8988T (cell line): ENCODE measurements around the gene RFT1.

ENCODE experiments used
- DNase-seq: peaks from one replicate; pipeline ENCODE4 v3.0.0; 2011

RFT1 gene

DNA sequence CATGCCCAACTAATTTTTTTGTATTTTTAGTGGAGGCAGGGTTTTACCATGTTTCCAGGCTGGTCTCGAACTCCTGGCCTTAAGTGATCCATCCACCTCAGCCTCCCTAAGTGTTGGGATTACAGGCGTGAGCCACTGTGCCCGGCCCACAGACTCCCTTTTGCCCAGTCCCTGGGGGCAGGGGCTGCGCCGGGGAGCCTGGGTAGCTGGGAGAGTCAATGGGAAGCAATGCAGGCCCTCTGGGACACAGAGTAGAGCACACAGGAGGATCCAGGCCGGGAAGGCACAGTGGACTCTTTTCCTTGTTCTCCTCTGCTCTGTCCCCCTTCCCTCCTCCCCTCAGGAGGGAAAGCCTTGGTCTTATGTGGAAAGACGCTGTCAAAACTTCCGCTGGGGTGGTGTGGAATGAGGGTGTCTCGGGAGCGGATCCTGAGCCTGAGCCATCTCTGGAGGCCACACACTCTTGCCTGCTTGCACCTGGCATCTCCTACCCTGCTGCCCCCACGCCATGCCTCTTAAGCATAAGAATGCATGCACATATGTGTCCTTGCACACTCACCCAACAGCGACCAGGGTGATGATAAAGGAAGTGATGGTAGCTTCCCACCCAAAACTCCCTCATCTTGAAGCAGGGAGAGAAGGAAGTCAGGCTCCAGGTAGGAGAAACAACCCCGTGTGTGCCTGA is 18.9 kb upstream of the RFT1 start:
- DNase-seq = no peak

DNA sequence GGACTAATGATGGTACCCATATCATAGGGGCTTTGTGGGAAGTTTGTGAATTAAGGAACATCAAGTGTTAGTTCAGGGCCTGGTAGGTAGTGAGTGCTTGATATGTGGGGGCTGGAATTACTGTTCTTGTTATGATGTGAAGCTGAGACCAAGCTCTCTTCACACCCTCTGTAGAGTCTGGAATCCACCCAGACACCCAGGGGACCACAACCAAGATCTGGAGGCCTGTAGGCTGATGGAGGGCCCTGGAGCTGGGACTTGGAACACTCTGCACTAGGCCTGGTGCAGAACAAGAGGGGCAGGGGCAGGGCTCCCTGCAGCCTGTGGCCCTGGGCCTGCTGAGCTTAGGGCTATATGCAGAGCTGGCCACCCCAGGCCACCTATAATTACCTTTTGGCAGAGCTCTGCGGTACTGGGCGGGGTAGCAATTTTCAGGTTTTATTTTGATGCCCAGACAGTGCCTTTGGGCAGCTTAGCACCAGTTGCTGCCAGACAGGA is 17.7 kb upstream of the RFT1 start:
- no peak for DNase-seq

DNA sequence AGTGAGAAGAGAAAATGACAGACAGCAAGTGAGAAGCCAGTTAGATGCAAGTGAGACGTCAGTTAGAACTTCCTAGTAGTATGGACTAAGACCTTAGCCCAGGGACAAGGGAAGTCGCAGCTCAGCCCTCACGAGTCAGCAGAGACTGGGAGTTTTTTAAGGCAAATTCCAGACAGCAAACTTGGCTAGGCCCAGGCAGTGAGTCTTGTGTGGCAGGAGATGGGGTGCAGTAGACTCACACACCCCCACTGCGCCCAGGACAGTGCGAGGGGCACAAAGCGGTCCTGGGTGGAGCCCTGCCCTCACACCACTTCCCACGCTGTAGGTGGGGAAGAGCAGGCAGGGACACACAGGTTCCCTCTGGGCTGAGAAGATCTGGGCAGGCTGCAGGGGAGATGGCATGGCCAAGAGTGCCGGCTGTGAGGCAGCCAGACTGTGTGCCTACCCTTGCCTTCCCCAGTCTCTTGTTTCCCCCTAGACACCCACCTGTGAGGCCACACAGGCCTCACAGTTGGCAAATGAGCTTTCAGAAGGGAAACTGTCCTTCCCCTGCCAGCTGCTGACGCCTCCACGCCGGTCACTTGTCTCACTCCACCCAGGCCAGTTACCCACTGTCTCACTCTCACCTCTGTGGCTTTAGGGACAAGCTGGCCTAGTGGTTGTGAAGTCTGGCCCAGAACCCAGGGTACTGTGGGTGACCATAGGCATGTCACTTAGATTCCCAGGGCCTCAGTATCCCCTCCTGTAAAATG is 17.1 kb upstream of the RFT1 start:
- DNase-seq = no peak

DNA sequence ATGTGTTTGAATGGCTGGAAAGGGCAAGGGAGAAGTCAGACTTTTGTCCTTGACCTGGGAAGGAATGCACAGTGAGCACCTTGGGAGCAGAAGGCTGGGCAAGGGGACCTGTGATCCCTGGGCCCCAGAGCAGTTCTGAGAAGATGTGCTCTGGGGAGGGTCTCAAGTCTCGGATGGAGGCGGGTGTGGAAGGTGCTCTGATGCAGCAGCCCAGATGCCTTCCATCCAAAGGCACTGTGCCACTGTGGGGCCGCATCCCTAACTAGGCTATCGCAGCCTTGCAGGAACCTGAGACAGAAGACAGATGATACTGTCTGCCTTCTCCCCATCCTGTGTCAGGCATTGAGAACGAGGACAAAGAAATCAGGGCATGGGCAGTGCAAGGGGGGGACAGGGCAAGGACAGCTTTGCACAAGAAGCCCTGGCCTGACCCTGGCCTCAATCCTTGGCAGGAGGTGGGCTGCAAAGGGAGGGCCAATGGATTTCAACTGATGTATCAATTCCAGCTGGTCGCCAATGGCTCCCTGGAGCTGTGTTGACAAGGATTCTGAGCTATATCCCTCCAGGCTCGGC is 16.2 kb upstream of the RFT1 start:
- no peak for DNase-seq

DNA sequence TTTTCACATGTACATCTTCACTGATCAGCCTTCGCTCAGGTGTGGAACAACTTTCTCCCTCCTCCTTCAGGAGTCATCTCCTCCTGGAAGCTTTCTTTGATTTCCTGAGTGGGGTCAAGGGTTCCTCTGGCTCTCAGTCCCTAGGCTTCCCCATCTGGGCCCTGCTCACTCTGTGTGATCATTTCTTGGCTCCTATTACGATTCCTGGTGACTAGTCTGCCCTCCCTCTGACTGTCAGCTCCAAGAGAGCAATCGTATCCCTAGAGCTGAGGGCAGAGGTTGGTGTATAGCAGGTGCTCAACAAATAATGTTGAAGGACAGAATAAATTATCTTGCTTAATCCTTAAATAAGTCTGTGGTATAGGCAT is 15.5 kb upstream of the RFT1 start:
- DNase-seq = no peak

DNA sequence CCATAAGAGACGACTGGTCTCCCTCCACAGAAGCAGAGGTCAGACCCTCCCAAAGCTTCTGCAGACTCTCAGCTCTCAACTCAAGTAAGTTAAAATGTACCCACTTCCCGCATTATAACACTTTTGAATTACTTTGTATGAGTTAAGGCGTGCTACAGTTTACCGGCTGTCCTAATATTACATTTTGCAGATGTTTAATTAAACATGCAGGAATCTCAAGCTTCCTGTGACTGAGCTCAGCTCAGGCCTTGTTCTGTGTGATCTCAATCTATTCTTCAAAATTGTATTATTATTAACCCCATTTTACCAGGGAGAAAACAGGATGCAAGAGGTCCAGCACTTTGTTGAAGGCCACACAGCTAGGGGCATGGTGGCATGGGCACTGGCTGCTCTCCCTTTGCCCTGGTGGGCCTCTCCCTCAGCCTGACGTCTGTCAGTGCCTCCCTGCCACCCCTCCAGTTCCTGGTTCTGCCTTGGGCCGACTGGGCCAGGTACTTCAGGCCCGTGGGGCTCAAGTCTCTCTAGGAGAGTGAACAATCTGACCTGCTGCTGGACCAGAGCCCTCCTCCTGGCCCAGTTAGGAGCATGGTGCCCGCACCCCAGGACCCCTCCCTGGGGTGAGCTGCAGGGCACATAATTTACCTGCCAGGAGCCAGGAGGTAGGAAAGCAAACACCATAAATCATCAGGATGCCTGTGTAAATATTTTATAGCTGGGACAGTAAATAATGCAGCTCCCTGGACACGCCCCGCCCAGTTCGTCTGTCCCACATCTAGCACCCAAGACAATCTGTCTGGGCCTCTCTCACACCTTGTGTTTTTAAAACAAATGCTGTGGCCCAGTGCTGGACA is 14.9 kb upstream of the RFT1 start:
- DNase-seq = no peak

DNA sequence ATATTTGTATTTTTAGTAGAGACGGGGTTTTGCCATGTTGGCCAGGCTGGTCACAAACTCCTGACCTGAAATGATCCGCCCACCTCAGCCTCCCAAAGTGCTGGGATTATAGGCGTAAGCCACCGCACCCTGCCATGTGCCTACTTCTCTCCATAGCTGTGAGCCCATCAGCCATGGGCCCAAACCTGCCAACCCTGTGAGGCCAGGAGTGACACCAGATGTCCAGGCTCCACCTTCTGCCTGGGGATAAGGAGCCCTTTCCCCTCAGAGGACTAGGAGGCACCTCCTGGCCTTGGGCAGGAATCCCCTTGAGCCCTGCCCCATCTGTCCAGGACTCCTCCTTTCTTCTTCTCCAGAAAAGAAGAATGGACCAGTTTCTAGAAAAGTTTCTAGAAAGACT is 14.2 kb upstream of the RFT1 start:
- no peak for DNase-seq

DNA sequence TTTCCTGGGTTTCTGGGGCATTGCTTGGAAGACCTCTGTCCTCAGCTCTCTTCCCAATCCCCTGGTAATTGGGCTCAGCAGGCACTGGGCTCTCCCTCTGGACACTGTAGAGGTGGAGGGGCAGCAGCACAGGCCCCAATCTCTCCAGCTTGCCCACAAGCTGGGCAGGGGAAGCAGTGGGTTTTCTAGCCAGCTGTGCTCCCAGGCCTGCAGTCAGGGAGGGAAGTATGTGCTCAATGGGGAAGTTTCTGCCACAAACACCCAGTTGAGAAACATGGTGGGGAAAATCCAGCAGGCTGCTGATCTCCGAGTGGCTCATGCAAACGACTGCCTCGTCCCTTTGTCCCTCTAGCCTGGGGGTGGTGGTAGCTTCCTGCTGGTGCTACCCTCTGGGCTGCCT is 12.8 kb upstream of the RFT1 start:
- DNase-seq = no peak

DNA sequence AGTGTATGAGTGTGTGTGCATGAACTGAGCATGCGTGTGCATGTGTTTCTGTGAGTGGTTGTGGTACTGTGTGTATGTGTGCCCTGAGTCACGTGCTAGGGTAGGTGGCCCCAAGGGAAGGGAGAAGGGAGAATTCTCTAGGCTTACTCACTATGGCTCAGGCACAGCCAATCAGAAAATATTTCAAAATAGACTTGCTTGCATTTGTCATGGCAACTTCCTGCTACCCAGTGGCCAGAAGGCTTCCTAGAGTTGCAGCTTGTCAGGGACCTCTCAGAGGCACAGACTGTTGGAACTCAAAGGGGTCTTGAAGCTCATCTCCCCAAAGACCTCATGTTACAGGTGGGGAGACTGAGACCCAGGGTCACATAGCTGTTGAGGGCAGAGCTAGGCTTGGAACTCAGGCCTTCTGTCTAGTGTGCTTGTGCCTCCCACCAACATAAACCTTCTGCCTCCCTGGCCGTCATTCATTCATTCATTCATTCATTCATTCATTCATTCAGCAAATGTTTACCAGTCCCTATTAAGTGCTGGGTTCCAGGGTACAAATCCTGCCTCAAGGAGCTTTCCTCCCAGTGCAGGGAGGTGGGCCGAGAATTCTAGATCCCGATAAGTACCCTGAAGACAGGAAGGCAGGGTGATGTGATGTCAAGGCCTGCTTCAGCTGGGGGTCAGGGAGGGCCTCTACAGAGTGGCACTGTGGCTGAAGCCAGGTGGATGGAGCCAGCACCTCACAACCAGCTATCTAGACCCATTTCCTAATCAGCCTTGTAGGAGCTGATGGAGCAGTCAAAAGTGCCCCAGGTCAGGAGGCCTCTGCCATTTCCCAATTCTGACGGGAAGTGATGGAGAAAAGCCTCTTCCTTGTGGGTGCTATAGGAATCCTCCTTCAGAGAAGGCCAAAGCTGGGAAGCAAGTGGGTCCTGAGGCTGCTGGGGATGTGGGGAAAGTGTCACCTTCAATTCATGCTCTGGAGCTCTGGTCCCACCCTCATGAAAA is 10.9 kb upstream of the RFT1 start:
- DNase-seq = no peak

DNA sequence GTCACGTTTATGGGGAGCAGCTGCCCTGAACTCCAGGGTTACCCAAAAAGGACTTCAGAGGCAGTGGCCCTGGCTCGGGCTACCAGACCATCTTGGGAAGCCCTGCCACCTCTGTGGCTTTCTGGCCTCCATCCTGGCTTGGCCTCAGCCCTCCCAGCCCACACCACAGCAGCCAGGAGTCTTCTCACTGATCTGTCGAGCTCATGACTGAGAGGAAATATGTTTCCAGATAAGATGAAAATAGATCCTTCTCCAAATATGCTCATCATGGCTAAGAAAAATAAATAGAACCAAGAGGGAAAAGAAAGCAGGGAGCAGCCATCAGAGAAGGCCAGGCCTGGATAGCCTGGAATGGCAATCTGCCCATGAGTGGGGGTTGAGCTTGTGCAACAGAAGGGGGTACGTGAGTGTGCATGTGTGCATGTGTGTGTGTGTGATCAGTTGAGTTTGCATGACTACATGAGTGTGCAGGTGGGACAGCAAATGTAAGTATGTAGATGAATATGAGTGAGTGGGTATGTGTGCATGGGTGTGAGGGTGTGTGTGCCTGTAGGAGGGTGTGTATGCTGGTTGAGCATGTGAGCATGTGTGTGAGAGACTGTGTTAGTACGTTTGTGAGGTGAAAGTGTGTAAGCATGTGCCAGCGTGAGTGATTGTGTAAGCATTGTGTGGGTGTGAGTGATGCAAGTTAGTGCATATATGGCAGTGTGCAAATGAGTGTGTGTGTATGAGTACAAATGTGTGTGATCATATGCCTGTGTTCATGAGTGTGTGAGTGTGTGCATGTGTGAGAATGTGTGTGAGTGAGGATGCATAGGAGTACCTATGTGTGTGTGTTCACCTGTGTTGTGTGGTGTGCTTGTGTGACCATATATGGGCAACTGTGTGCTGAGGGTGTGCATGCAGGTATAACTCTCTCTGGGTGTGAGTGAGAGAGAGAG is 9.9 kb upstream of the RFT1 start:
- DNase-seq = no peak

DNA sequence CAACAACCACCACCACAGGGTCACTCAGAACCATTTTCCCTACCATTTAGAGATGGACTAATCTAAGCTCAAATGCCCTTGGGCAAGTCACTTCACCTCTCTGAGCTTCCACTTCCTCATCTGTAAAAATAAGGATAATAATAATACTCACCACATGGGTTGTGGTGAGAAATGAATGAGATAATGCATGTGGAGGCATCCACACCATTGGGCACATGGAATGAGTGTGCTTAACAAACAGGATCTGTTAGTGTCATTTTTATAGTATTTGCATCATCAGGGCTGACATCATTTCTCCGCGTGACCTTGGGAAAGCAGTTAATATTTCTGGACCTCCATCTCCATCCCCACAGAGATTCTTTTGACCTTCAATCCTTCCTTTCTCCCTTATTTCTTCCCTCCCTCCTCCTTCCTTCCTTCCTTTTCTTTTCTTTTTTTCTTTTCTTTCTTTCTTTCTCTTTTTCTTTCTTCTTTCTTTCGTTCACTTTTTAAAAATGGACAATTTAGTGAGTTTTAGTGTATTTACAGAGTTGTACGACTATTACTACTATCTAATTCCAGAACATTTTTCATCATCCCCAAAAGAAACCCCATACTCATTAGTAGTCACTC is 7.7 kb upstream of the RFT1 start:
- DNase-seq = no peak

DNA sequence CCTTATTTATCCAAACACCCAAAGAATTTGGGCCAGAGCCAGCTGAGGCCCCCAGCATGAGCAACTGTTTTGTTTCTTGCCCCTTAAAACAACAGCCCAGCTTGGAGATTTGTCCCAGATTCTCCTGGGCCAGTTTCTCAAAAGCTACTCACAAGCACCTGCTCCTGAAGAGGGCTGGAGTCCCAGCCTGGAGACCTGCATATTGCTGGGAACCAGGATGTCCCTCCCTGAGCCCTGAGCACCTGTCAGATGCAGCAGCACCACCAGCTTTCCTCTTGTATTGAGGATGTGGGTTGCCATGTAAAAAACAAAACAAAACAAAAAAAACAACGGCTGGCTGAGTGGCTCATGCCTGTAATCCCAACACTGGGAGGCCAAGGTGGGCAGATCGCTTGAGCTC is 7.0 kb upstream of the RFT1 start:
- DNase-seq = no peak

DNA sequence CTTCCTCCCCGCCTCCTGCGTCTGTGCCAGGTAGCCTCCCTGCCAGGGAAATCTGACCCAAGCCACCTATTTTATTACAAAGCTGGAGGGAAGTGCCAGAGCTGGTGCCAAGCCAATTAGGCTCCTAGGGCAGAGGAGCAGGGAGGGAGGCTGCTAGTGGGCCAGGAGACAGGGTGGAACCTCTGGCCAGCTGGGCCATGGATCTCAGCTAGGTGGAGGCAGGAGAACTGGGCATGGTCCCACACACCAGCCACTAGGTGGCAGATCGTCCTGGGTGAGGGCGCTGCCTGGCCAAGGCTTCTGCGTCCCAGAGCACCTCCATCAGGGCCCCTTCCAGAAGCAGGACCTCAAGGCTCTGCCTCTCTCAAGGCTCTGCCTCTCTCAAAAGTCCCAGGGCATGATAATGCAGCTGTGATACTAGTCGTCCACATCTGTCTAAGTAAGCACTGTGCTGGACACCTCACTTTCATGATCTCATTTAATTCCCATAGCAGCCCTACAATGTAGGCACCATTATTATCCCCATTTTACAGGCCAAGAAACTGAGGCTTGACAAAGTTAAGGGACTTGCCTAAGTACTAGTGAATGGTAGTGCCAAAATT is 4.5 kb upstream of the RFT1 start:
- DNase-seq = peak; percentile 94

DNA sequence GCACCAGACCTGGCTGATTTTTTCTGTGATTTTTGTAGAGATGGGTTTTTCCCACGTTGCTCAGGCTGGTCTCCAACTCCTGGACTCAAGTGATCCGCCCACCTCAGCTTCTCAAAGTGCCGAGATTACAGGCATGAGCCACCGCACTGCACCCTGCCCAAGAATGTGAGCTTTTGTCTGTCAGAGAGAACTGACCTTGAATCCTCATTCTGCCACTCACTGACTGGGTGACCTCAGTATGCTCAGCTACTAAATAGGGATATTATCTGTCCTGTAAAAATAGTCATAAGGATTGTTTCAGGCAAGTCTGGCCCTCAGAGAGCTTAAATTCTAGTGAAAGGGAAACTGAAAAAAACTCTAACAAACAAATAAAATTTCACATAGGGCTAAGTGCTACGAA is 2.1 kb upstream of the RFT1 start:
- no peak for DNase-seq

DNA sequence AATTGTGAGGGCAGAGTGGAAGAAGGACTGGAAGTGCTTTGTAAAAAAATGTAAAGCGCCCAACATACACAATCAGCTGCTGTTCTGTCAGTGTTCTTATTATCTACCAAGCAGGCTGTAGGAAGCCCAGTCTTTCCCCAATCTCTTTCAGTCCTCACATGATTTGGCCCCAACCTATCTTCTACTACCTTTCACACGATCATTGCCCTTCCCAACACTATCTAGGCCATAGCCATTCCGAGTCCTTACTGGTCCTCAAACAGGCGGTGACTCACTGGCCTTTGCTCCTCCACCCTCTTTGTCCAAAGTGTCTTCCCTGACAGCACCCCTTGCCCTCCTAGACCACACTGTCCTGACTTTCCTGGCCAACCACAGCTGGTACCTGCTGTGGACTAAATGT is 861 bp upstream of the RFT1 start:
- no peak for DNase-seq

DNA sequence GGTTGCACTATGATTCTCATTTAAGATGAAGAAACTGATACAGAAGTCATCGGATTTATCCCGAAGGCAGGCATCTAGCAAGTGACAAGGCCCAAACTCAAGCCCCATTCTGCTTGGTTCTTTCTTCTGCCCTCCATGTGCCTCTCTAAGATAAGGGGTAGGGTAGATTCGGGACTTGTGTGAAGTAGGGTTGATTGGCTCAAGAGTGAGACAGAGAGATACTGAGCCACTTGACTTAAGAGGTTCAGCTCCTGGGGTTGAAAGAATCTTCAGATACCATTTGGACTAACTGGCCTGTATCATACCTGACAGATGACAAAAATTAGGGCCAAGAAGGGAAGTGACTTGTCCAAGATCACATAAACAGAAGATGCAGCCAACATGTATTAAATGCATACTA is 891 bp downstream of the RFT1 start:
- DNase-seq = no peak

DNA sequence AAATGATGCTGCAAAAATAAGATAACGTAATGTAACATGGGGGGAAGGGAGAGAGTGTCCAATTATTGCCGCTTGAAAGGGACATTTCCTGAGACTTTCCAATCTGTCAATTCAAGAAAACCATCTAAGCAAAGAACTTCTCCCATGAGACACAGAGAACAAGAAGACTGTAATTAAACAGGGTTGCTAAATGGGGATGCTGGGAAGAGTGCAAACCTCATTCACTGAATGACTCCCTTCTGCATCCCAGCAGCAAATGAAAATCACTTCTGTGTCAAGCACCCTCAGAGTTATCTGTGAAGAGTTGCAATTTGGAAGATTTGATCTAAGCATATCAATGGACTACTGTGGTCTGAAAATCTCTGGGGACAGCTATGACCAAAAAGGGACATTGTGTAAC is 3.6 kb downstream of the RFT1 start:
- no peak for DNase-seq

DNA sequence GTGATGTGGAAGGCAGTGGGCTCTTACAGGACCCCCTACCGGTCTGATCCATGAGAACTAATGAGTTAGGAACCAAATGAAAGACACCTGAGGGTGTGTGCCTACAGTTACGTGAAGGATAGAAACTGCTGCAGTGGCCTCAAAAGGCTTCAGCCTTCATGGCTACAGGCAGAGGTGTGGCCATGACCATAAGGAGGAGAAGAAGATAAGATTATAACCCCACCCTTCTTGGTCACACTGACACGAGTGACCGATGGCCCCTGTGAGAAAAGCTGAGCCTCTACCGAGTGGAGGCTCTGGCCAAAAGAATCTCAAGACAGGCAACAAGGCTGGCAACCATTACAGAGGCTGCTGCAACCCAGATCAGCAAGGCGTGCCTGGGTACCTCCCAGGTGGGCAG is 6.3 kb downstream of the RFT1 start:
- no peak for DNase-seq

DNA sequence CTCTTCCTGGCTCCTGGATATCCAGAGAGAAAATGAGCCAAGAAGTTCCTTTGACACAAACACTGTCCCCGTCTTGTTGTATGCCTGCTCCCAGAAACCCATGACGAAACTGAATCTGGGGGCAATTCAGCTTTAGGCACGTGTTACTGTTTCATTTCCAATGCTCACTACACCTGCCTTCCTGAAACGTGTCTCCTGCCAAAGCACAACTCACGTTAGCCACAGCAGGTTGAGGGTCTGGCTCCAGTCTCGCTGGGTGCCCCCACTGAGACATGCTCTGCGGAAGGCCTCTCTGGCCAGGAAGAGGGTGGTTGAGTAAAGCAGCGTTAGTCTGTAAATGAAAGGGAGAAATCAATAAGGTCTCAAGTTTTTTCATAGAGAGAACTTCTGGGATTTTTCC is 6.7 kb downstream of the RFT1 start:
- DNase-seq = no peak

DNA sequence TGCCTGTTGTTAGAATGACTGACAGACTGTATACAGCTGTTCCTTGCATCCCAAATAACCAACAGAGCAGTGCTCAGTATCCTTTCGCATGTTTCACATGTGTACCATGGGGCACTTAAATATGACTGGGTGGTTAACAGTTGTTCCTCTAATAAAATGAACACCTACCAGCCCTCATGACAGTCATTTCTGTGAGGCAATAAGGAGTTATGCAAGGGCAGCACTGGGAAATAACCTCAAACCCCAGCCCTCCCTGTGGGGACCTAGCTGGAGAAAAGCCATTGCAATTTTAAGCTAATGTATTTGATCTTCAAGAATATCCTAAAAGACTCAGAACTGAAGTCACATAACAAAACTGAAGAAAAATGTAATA is 7.3 kb downstream of the RFT1 start:
- DNase-seq = no peak
